ENCODE results near the gene PDZRN3.
A peak's percentile ranks its signal among the peaks of the same experiment; 100 is the strongest.

PDZRN3 gene

GRCh38 chr3:73442886-73443285 lies 181.9 kb downstream of the PDZRN3 start:
- no peak overlapping the region for H3K4me3 ChIP-seq (ENCODE audit: low read length)
- no peak for TF ChIP-seq CTCF (conservative IDR thresholded peaks at IDR 0.05; ENCODE audit: low read length)
- DNase-seq (ENCODE audit: low read depth): no peak

- no peak for DNase-seq (ENCODE audit: low read depth)
- no peak overlapping the region for H3K4me3 ChIP-seq (ENCODE audit: low read length)
- TF ChIP-seq CTCF (conservative IDR thresholded peaks at IDR 0.05; ENCODE audit: low read length): no peak
Observed at GRCh38 chr3:73442152-73442551, 182.6 kb downstream of the PDZRN3 start.

- no peak for TF ChIP-seq CTCF (conservative IDR thresholded peaks at IDR 0.05; ENCODE audit: low read length)
- peak; percentile 41 for DNase-seq (ENCODE audit: low read depth)
- no peak overlapping the region for H3K4me3 ChIP-seq (ENCODE audit: low read length)
Observed at GRCh38 chr3:73437828-73438227, 186.9 kb downstream of the PDZRN3 start.

- no peak for TF ChIP-seq CTCF (conservative IDR thresholded peaks at IDR 0.05; ENCODE audit: low read length)
- no peak overlapping the region for H3K4me3 ChIP-seq (ENCODE audit: low read length)
- DNase-seq (ENCODE audit: low read depth): no peak
Observed at GRCh38 chr3:73435055-73435454, 189.7 kb downstream of the PDZRN3 start.

GRCh38 chr3:73433687-73434086 lies 191.1 kb downstream of the PDZRN3 start:
- DNase-seq (ENCODE audit: low read depth): no peak
- no peak overlapping the region for H3K4me3 ChIP-seq (ENCODE audit: low read length)
- TF ChIP-seq CTCF (conservative IDR thresholded peaks at IDR 0.05; ENCODE audit: low read length): no peak

GRCh38 chr3:73433079-73433478 lies 191.7 kb downstream of the PDZRN3 start:
- no peak overlapping the region for H3K4me3 ChIP-seq (ENCODE audit: low read length)
- no peak for DNase-seq (ENCODE audit: low read depth)
- no peak for TF ChIP-seq CTCF (conservative IDR thresholded peaks at IDR 0.05; ENCODE audit: low read length)

GRCh38 chr3:73432706-73433032 lies 192.1 kb downstream of the PDZRN3 start:
- H3K4me3 ChIP-seq (ENCODE audit: low read length): no peak overlapping the region
- DNase-seq (ENCODE audit: low read depth): no peak
- TF ChIP-seq CTCF (conservative IDR thresholded peaks at IDR 0.05; ENCODE audit: low read length): no peak

Measured in AG10803 (cell line).